OCI-M1 (cell line): Measurements from ENCODE around the gene PRR7.
A peak's percentile ranks its signal among the peaks of the same experiment; 100 is the strongest.

Source experiments
- DNase-seq: peaks from one replicate; lab custom pipeline; 2025; lab: John Stamatoyannopoulos, UW

Gene PRR7

DNA sequence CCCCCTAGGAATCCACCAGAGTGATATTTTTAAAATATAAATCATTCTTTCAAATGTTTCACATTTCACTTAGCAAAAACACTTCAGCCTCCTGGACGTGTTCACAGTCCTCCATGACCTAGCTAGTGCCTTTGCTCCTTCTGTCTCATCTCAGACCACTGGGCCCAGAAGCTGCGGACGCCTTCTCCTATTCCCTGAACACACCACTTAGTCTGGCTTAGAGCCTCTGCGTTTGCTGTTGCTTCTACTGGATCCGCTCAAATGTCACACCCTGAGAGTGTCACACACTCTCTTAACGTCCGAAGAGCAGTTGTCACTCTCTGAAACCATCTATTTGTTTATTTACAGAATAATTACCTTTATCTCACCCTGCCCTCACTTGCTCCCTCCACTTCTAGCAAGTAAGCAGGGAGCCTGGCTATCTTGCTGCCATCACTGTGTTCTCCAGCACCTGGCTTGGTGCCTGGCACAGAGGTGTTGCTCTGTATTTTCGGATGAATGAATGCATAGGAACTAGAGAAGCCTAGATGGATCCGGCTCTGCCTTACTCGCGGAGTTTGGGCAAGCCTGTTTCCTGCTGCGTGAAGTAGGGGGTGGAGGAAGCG, 21.3 kb upstream of the PRR7 start:
- no peak for DNase-seq

- peak; percentile 100 for DNase-seq
These were observed 20.6 kb upstream of the PRR7 start for GRCh38 chr5:177425801-177426565.

DNA sequence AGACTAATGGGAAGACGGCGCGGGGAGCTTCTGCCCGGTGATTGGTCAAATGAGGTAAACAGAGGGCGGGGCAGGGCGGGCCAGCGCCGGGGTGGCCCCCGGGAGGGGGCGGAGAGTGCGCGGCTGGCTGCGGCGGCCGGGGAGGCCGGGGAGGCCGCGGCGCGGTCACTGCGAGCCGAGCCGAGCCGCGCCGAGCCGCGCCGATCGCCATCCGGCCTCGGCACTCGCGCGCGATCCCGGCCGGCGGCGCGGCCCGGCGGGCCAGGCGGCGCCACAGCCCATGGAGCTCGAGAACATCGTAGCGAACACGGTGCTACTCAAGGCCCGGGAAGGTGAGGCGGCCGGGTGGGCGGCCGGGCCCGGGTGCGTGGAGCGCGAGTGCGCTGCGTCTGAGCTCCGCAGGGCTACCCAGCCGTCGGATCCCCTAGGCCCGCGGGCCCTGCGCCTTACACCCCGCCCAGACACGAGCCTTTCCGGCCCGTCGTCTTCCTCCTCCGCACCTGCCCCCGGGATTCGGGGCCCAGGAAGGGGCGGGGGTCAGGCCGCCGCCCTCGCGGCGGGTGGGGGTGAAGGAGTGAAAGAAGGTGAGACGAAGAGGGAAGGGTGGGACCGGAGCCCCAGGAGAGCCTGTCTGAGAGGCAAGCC, 19.9 kb upstream of the PRR7 start, which contains the start of gene GRK6:
Gene GRK6, plus strand, starts transcription at position 111 of the 645 bp plus-strand sequence. Its CDS starts 170 bp downstream, at position 281.
- peak; percentile 62 for DNase-seq

DNA sequence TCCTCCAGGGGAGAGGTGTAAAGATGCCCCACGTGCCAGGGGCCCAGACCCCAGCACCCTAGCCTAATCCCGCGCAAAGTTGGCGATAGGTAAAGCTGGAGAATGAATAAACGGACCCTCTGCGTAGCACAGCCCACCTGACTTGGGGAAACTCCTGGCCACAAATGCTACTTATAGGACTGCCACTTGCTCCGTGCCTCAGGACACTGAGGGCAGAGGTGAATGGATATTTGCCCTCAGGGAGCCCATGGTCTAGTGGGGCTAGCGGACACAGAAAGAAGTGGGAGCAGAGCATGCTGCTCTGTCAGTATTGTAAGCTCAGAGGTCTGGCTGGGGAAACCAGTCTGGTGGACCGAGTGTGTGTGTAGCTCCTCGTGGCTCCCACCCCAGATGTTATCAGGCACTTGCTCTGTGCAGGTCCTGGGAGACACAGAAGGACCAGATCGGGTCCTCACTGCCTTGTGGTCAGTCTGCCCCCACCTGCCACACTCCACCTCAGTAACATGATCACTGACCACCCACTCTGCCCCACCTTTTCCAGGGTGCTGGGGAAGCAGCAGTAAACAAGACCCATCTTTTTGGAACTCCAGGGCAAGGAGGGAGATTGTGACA, 19.3 kb upstream of the PRR7 start:
- peak; percentile 61 for DNase-seq

- DNase-seq: peak; percentile 87
These were observed 18.6 kb upstream of the PRR7 start for GRCh38 chr5:177427919-177428573.

DNA sequence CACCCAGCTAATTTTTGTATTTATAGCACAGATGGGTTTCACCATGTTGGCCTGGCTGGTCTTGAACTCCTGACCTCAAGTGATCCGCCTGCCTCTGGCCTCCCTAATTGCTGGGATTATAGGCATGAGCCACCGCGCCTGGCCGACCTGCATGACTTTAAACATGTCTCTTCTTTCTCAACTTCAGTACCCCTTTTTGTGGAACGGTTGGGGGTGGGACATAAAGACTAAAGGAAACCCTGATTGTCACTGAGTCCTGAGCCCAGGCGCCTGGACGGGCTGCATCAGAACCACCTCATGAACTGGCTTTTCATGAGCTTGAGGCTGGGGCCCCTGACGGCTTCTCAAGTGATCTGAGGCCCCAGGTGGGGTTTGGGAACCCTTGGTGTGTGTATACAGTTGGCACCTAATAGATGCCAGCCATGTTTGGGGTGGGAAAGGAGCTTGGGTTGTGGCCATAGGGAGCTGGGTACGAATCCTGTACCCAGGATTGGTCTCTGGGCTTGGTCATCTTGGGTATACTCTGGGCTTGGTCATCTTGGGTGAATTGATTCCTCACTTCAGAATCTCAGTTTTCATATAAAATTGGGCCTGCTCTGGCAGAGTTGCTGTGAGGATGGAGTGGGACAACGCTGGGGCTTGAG, 17.9 kb upstream of the PRR7 start:
- DNase-seq: no peak

- peak; percentile 92 for DNase-seq
These were observed 17.2 kb upstream of the PRR7 start for GRCh38 chr5:177429248-177430040.

DNA sequence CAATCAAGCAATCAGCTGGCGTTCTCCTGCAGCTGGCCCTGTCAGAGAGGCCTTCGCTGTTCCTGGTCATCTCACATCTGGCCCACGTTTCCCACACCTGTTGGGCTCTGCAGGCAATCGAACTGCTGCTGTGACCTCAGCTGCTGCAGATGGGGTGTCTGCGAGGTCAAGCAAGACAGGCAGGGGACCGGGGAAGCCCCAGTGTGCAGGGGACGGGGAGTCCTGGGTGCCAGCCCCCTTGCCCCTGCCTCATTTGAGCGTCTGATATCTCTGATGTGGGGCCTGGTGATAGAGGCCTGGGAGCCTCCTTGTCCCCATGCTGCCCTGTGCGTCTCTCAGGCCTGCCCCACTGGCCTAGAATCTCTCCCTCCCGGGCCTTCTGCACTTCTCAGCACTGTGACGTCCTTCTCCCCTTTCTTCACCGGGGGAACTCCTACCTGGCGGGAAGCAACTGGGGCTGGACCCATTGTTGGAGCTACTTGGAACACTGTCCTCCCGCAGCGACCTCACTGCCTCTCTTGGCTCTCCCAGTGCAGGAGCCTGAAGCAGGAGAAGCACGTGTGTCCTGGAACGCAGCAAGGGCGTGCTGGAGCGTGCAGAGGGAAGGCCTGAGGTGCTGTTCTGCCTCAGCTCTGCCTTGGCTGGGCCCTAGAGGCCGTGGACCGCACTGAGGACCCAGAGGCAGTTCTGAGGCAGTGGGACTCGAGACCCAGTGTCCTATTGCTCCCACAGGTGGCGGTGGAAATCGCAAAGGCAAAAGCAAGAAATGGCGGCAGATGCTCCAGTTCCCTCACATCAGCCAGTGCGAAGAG, 16.3 kb upstream of the PRR7 start:
- DNase-seq: no peak

- DNase-seq: no peak
These were observed 15.7 kb upstream of the PRR7 start for GRCh38 chr5:177430972-177431316.

GRCh38 chr5:177431317-177432142, 15.1 kb upstream of the PRR7 start:
- no peak for DNase-seq

- no peak for DNase-seq
These were observed 14.3 kb upstream of the PRR7 start for GRCh38 chr5:177432143-177432838.

GRCh38 chr5:177432839-177433657, 13.6 kb upstream of the PRR7 start:
- DNase-seq: no peak

DNA sequence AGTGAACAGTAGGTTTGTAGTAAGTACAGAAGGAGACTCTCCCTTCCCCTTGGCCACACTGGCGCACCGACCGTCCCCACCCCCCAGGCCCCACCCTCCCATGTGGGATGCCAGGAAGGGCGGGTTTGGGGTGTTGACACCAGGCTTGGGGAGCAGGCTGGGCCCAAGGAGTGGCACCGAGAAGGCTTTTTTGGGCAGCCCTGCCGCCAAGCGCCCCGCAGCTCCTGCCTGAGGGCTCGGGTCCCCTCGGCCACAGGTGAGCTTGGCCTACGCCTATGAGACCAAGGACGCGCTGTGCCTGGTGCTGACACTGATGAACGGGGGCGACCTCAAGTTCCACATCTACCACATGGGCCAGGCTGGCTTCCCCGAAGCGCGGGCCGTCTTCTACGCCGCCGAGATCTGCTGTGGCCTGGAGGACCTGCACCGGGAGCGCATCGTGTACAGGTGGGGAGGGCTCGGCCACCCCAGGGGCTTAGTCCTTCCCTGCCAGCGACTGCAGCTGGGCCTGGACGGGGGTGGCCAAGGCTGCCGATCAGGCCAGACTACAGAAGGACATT, 12.9 kb upstream of the PRR7 start:
- DNase-seq: no peak

DNA sequence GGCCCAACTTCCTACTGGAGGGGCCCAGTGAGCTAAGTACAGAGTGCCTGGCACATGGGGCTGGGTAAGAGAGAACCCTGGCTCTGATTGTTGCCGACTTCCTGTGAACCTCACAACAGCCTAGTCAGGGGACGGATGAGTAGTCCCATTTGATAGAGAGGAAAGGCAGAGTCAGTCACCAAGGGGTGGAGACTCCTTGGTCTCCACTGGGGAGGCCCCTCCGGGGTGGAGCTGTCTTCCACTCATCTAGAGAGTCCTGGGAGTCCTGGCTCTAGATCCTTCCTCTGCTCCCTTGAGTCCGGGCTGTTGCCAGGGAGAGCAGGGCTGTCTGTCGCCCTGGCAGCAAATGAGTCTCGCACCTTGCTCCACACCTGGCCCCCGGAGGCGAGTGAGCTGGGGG, 12.2 kb upstream of the PRR7 start:
- no peak for DNase-seq

GRCh38 chr5:177434942-177435738, 11.5 kb upstream of the PRR7 start:
- DNase-seq: no peak

GRCh38 chr5:177435847-177436536, 10.6 kb upstream of the PRR7 start:
- DNase-seq: no peak
